ENCODE data around the gene EIF5A. TPM values are rescaled to one million over a fixed set of nuclear protein-coding genes. Genes with fewer than 3 reads are reported as not detected.

EIF5A gene
- total and polyA plus RNA-seq, 4 donors = 179 to 506 (median 302) TPM

- Histone ChIP-seq H3K36me3 (ENCODE audit: control insufficient read depth in 4 of 4, insufficient read depth in 3 of 4, low read depth in 1 of 4, low read length in 3 of 4) (peaks cover 6 to 57% (median 24%) of the 10 kb centered on the region in 4 donors), H3K27ac (ENCODE audit: low read depth in 1 of 2, low read length in 2 of 2) (no peak overlapping the region), H3K4me1 (ENCODE audit: control insufficient read depth in 4 of 4, insufficient read depth in 4 of 4, low read length in 3 of 4) (peaks cover 7 to 14% (median 10%) of the 10 kb centered on the region in 4 donors), H3K9me3 (ENCODE audit: control insufficient read depth in 4 of 4, low read length in 3 of 4) (no peaks in the 10 kb centered on the region), H3K27me3 (ENCODE audit: control insufficient read depth in 4 of 4, insufficient read depth in 4 of 4, low read length in 3 of 4) (no peaks in the 10 kb centered on the region), H3K9ac (ENCODE audit: low read depth in 1 of 2, low read length in 2 of 2) (no peak overlapping the region), H3K4me3 (ENCODE audit: low read depth in 1 of 3, low read length in 3 of 3) (no peak overlapping the region)
- no peak for DNase-seq (ENCODE audit: low spot score)
- TF ChIP-seq GABPA (IDR thresholded peaks at IDR 0.05 in 1 of 2, conservative IDR thresholded peaks at IDR 0.05 in 1 of 2) = no peak
- no peak for TF ChIP-seq MAX (IDR thresholded peaks at IDR 0.05)
- 92% methylated on average over 3 of the region's 3 CpGs for WGBS
These were observed 17.0 kb downstream of the EIF5A start for GRCh38 chr17:7324438-7324779.

GRCh38 chr17:7325031-7325528, 17.7 kb downstream of the EIF5A start:
- no peaks in the 10 kb centered on the region for H3K9me3 ChIP-seq (ENCODE audit: control insufficient read depth in 4 of 4, low read length in 3 of 4)
- no peak for DNase-seq (ENCODE audit: low spot score)
- TF ChIP-seq MAX (IDR thresholded peaks at IDR 0.05) (no peak), EGR1 (IDR thresholded peaks at IDR 0.05; ENCODE audit: low read depth in 2 of 2) (no peak), HNF4G (IDR thresholded peaks at IDR 0.05) (no peak), ZBTB33 (IDR thresholded peaks at IDR 0.05) (no peak), JUND (IDR thresholded peaks at IDR 0.05) (no peak), NR2F2 (IDR thresholded peaks at IDR 0.05) (no peak), SP1 (IDR thresholded peaks at IDR 0.05) (no peak), FOXA1 (IDR thresholded peaks at IDR 0.05) (no peak), FOXA2 (IDR thresholded peaks at IDR 0.05) (no peak), CTCF (IDR thresholded peaks at IDR 0.05; ENCODE audit: low read depth, low read length, missing input control) (no peak), HNF4A (conservative IDR thresholded peaks at IDR 0.05) (no peak), GABPA (IDR thresholded peaks at IDR 0.05 in 1 of 2, conservative IDR thresholded peaks at IDR 0.05 in 1 of 2) (no peak), YY1 (IDR thresholded peaks at IDR 0.05) (no peak), RAD21 (IDR thresholded peaks at IDR 0.05) (no peak), RXRA (IDR thresholded peaks at IDR 0.05) (no peak), TAF1 (conservative IDR thresholded peaks at IDR 0.05) (no peak)
- TF ChIP-seq, protein P1, sequence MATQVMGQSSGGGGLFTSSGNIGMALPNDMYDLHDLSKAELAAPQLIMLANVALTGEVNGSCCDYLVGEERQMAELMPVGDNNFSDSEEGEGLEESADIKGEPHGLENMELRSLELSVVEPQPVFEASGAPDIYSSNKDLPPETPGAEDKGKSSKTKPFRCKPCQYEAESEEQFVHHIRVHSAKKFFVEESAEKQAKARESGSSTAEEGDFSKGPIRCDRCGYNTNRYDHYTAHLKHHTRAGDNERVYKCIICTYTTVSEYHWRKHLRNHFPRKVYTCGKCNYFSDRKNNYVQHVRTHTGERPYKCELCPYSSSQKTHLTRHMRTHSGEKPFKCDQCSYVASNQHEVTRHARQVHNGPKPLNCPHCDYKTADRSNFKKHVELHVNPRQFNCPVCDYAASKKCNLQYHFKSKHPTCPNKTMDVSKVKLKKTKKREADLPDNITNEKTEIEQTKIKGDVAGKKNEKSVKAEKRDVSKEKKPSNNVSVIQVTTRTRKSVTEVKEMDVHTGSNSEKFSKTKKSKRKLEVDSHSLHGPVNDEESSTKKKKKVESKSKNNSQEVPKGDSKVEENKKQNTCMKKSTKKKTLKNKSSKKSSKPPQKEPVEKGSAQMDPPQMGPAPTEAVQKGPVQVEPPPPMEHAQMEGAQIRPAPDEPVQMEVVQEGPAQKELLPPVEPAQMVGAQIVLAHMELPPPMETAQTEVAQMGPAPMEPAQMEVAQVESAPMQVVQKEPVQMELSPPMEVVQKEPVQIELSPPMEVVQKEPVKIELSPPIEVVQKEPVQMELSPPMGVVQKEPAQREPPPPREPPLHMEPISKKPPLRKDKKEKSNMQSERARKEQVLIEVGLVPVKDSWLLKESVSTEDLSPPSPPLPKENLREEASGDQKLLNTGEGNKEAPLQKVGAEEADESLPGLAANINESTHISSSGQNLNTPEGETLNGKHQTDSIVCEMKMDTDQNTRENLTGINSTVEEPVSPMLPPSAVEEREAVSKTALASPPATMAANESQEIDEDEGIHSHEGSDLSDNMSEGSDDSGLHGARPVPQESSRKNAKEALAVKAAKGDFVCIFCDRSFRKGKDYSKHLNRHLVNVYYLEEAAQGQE (IDR thresholded peaks at IDR 0.05) = no peak
- TF ChIP-seq, protein P2, sequence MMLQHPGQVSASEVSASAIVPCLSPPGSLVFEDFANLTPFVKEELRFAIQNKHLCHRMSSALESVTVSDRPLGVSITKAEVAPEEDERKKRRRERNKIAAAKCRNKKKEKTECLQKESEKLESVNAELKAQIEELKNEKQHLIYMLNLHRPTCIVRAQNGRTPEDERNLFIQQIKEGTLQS (IDR thresholded peaks at IDR 0.05) = no peak
- WGBS = 95% methylated on average over 19 of the region's 19 CpGs
- H3K27me3 ChIP-seq (ENCODE audit: control insufficient read depth in 4 of 4, insufficient read depth in 4 of 4, low read length in 3 of 4) = no peaks in the 10 kb centered on the region
- peaks cover 7 to 19% (median 13%) of the 10 kb centered on the region in 4 donors for H3K4me1 ChIP-seq (ENCODE audit: control insufficient read depth in 4 of 4, insufficient read depth in 4 of 4, low read length in 3 of 4)
- H3K36me3 ChIP-seq (ENCODE audit: control insufficient read depth in 4 of 4, insufficient read depth in 3 of 4, low read depth in 1 of 4, low read length in 3 of 4) = peaks cover 6 to 57% (median 24%) of the 10 kb centered on the region in 4 donors
- H3K9ac ChIP-seq (ENCODE audit: low read depth in 1 of 2, low read length in 2 of 2) = no peak overlapping the region
- no peak overlapping the region for H3K4me3 ChIP-seq (ENCODE audit: low read depth in 1 of 3, low read length in 3 of 3)
- H3K27ac ChIP-seq (ENCODE audit: low read depth in 1 of 2, low read length in 2 of 2) = no peak overlapping the region
